Psoas muscle (tissue), 8 donors: Measurements from ENCODE around the gene CYP4F3. TPM values are rescaled to one million over a fixed set of nuclear protein-coding genes. Genes with fewer than 3 reads are reported as not detected.

ENCODE experiments used
- ATAC-seq, 4 donors: fragments of 200-7000 bp; cut with Tn5 transposase; one replicate each; pipeline ENCODE4 v1.9.1; 2020; ENCODE audit warnings: moderate library complexity in 3 of 4, mild to moderate bottlenecking in 2 of 4
- DNase-seq, 2 donors: peaks; one replicate each; pipeline ENCODE4 v3.0.0-alpha.2; 2020
- H3K27ac ChIP-seq: fragments of 200-600 bp; one replicate; pipeline ENCODE4 v1.8.0; 2022
- H3K27me3 ChIP-seq, 3 donors: fragments of 200-600 bp in 1 of 3; one replicate each; pipeline versions ENCODE4 v1.6.1 to v1.8.0; 2013 to 2022; ENCODE audit warnings: low read length in 2 of 3, mild to moderate bottlenecking in 2 of 3, moderate library complexity in 1 of 3; ENCODE audit not compliant: insufficient read depth in 3 of 3
- H3K36me3 ChIP-seq, 2 donors: fragments of 200-600 bp in 1 of 2; one replicate each; pipeline versions ENCODE4 v1.6.1 to v1.8.0; 2013 to 2022; ENCODE audit warnings: low read depth in 1 of 2, mild to moderate bottlenecking in 1 of 2, moderate library complexity in 1 of 2; ENCODE audit not compliant: insufficient read depth in 1 of 2
- H3K4me1 ChIP-seq: fragments of 200-600 bp; one replicate; pipeline ENCODE4 v1.8.0; 2022
- H3K4me3 ChIP-seq: fragments of 200-600 bp; one replicate; pipeline ENCODE4 v1.8.0; 2022; ENCODE audit warnings: mild to moderate bottlenecking
- H3K9me3 ChIP-seq: fragments of 200-600 bp; one replicate; pipeline ENCODE4 v1.8.0; 2022
- CTCF ChIP-seq: fragments of 200-600 bp; IDR thresholded peaks from one replicate; pipeline ENCODE4 v1.8.0; 2022; ENCODE audit warnings: antibody characterized with exemption
- WGBS, 3 donors: extraction: QIAGEN DNeasy Blood & Tissue Kit; methylation state at CpG; one replicate each; pipeline versions ENCODE4 v1.1.6 to v1.1.7; 2013; 5-methylcytosine and 5-hydroxymethylcytosine counted together
- intact Hi-C, 2 donors: fragments of 100-400 bp; cut with DNase I; formaldehyde crosslinking; loops; one replicate each; pipeline versions ENCODE4 v1.11.0 to v1.14.2; 2022
- polyA plus RNA-seq, 3 donors: library from polyadenylated mRNA; stranded (reverse); fragments of 200-250 nt; gene quantifications; one replicate each; pipeline ENCODE4 v1.2.3, GENCODE V29; 2013
- total RNA-seq, 4 donors: library from RNA; stranded (reverse); fragmentation: NEBNext Ultra II Directional in 2 of 4; extraction: Animal tissue kit (Norgen Biotek cat#: 25700) in 2 of 4; gene quantifications; one replicate each; pipeline versions ENCODE4 v1.2.1 to v1.2.4, GENCODE V29; 2021 to 2023
- donor health status: healthy with polysubstance abuse.
- donor health status: DM: no; HTN: no; CAD: no; lungs with moderate emphysema.
- donor health status: Bipolar disorder and iron deficiency.
- donor health status: healthy.
- donor health status: DM: yes; HTN: yes; CAD: no.
- donor health status: DM: no; HTN: no; CAD: no.
- donor health status: DM: no; HTN: no; CAD: no.
- donor health status: DM: yes; HTN: yes; CAD: no.

The CYP4F3 gene
- total and polyA plus RNA-seq, 7 donors = 0.01 to 0.43 (median 0.04) TPM; not detected in 1

GRCh38 chr19:15631817-15632216 is 8.9 kb upstream of the CYP4F3 start:
- WGBS, 3 donors = 0 to 3% (median 2%) methylated on average over 5 to 9 of the region's 9 CpGs
- Histone ChIP-seq H3K9me3 (no peaks in the 10 kb centered on the region), H3K27me3 (peaks cover 0 to 5% (median 2%) of the 10 kb centered on the region in 3 donors), H3K36me3 (no peaks in the 10 kb centered on the region), H3K27ac (no peak overlapping the region), H3K4me1 (no peaks in the 10 kb centered on the region), H3K4me3 (no peak overlapping the region)
- TF ChIP-seq CTCF = no peak
- intact Hi-C loops = no loop called here
- DNase-seq (no peak), ATAC-seq (no peak)

GRCh38 chr19:15633082-15633835 is 7.4 kb upstream of the CYP4F3 start:
- no peak for ATAC-seq
- H3K27ac ChIP-seq = no peak overlapping the region
- DNase-seq = no peak
- H3K36me3 ChIP-seq = no peaks in the 10 kb centered on the region
- no peaks in the 10 kb centered on the region for H3K9me3 ChIP-seq
- TF ChIP-seq CTCF = no peak
- intact Hi-C loops = no loop called here
- H3K4me3 ChIP-seq = no peak overlapping the region
- H3K27me3 ChIP-seq = peaks cover 0 to 5% (median 2%) of the 10 kb centered on the region in 3 donors
- WGBS, 3 donors = 46 to 52% (median 51%) methylated on average over 5 of the region's 5 CpGs
- H3K4me1 ChIP-seq = no peaks in the 10 kb centered on the region

GRCh38 chr19:15634105-15634504 is 6.6 kb upstream of the CYP4F3 start:
- intact Hi-C loops = no loop called here
- no peak for TF ChIP-seq CTCF
- DNase-seq (no peak), ATAC-seq (no peak)
- H3K4me3 ChIP-seq = no peak overlapping the region
- H3K27ac ChIP-seq = no peak overlapping the region
- no peaks in the 10 kb centered on the region for H3K9me3 ChIP-seq
- peaks cover 0 to 5% (median 2%) of the 10 kb centered on the region in 3 donors for H3K27me3 ChIP-seq
- H3K36me3 ChIP-seq = no peaks in the 10 kb centered on the region
- 62 to 74% (median 69%) methylated on average over 3 of the region's 3 CpGs for WGBS, 3 donors
- no peaks in the 10 kb centered on the region for H3K4me1 ChIP-seq

- no peak overlapping the region for H3K4me3 ChIP-seq
- 60 to 78% (median 64%) methylated on average over 2 of the region's 2 CpGs for WGBS, 3 donors
- intact Hi-C loops = no loop called here
- peaks cover 0 to 5% (median 2%) of the 10 kb centered on the region in 3 donors for H3K27me3 ChIP-seq
- H3K9me3 ChIP-seq = no peaks in the 10 kb centered on the region
- no peak for TF ChIP-seq CTCF
- H3K36me3 ChIP-seq = no peaks in the 10 kb centered on the region
- no peaks in the 10 kb centered on the region for H3K4me1 ChIP-seq
- ATAC-seq (no peak), DNase-seq (no peak)
- no peak overlapping the region for H3K27ac ChIP-seq
Observed at GRCh38 chr19:15635016-15635805, 5.5 kb upstream of the CYP4F3 start.
